ENCODE measurements around the gene STK32C.

STK32C gene

DNA sequence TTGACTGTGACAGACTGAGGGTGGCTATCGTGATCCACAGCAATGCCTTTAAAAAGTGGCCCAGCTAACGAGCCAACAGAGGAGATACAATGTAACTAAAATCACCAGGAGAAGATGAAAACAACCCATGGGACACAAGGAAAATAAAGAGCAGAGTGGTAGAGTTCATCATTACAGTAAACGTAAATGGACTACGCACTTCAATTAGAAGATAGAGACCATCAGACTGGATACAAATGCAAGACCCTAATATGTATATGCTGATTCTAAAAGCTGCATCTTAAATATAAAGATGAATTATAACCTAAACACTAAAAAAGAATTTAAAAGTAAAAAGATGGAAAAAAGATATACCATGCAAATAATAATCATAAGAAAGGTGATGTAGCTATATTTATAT lies 6.6 kb upstream of the STK32C start:
- DNase-seq (ENCODE audit: extremely low spot score): no peak
- CTCF ChIA-PET: no interaction called here
- POLR2A ChIA-PET: no interaction called here
- TF ChIP-seq ARNT (IDR thresholded peaks at IDR 0.05) (no peak), FOXM1 (IDR thresholded peaks at IDR 0.05; ENCODE audit: borderline replicate concordance) (no peak)

DNA sequence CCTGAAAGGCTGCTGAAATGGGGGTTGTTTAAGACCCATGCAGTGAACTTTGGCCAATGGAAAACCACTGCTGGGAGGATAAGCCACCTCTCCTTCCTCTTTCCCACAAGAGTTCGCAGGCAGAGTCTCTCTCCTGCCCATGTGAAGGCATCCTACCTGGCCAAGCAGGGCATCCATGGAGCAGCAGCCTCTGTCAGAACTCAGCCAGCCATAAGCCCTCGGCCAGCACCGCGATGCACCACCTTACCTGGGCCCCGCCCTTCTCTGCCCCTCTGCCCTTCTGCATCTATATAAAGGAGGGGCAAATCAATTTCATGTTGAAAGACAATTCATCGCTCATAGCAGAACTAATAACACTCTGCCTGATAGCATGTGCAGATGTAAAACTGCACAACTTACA lies 6.1 kb upstream of the STK32C start:
- ChIA-PET POLR2A (no interaction called here), CTCF (no interaction called here)

DNA sequence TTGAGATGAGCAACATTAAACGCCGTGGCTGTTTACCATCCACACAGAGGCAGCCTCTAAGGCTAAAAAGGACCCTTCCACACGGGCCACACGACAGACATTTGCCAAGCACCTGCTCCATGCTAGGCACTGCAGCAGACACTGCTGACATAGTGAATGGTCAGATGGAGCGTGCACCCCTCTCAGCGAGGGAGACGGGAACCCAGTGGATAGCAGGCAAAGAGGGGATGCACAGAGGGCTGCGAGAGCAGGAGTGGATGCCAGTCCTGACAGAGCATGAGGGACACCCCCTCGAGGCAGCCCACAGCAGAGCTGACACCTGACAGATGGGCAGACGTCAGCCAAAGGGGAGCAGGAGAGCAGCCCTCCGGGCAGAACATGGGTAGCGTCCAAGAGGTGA lies 5.6 kb upstream of the STK32C start:
- CTCF ChIA-PET: no interaction called here
- TF ChIP-seq FOXA1 (IDR thresholded peaks at IDR 0.05) (no peak), ARNT (IDR thresholded peaks at IDR 0.05) (no peak), FOXM1 (IDR thresholded peaks at IDR 0.05; ENCODE audit: borderline replicate concordance) (no peak), ZNF384 (IDR thresholded peaks at IDR 0.05) (no peak), TARDBP (IDR thresholded peaks at IDR 0.05) (no peak), NFRKB (IDR thresholded peaks at IDR 0.05) (no peak), LEF1 (IDR thresholded peaks at IDR 0.05; ENCODE audit: borderline replicate concordance) (no peak), SP1 (IDR thresholded peaks at IDR 0.05) (no peak), CTBP1 (IDR thresholded peaks at IDR 0.05; ENCODE audit: borderline replicate concordance) (no peak), BHLHE40 (IDR thresholded peaks at IDR 0.05; ENCODE audit: borderline replicate concordance) (no peak)
- TF ChIP-seq, protein P1, sequence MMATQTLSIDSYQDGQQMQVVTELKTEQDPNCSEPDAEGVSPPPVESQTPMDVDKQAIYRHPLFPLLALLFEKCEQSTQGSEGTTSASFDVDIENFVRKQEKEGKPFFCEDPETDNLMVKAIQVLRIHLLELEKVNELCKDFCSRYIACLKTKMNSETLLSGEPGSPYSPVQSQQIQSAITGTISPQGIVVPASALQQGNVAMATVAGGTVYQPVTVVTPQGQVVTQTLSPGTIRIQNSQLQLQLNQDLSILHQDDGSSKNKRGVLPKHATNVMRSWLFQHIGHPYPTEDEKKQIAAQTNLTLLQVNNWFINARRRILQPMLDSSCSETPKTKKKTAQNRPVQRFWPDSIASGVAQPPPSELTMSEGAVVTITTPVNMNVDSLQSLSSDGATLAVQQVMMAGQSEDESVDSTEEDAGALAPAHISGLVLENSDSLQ (IDR thresholded peaks at IDR 0.05): no peak
- POLR2A ChIA-PET: no interaction called here
- DNase-seq (ENCODE audit: extremely low spot score): no peak

More for the DNA sequence above, 6.1 kb upstream of the STK32C start:
- no peak for DNase-seq (ENCODE audit: extremely low spot score)
- TF ChIP-seq FOXK2 (IDR thresholded peaks at IDR 0.05) (no peak), BHLHE40 (IDR thresholded peaks at IDR 0.05; ENCODE audit: borderline replicate concordance) (no peak)

DNA sequence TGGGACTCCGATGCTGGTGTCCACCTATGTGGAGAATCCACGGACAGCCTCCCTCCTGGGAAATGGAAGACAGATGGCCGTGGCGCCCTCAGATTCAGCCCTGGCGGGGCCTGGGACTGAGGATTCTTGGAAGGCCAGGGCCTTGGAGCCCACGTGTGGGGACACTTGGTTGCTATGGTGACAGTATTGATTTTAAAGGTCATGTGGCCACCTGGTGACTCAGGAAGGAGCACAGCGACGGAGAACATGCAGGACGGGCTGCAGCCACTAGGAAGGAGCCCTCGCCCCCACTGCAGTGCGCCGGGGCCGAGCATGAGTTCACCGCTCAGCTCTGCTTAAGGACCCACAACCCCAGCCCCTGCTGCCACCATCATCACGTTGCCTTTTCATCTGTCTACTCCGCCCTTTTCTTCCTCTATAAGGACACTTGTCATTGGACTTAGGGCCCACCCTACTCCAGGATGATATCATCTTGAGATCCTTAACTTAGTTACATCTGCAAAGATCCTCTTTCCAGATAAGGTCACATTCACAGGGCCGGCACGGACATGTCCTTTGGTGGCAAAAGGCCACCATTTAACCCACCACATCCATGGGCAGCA lies 3.7 kb upstream of the STK32C start:
- CTCF ChIA-PET: no interaction called here
- TF ChIP-seq CTBP1 (IDR thresholded peaks at IDR 0.05; ENCODE audit: borderline replicate concordance) (no peak), FOXK2 (IDR thresholded peaks at IDR 0.05) (no peak), ARNT (IDR thresholded peaks at IDR 0.05) (no peak), ZNF384 (IDR thresholded peaks at IDR 0.05) (no peak), ELF4 (IDR thresholded peaks at IDR 0.05) (no peak), LEF1 (IDR thresholded peaks at IDR 0.05; ENCODE audit: borderline replicate concordance) (no peak), BHLHE40 (IDR thresholded peaks at IDR 0.05; ENCODE audit: borderline replicate concordance) (no peak), L3MBTL2 (conservative IDR thresholded peaks at IDR 0.05) (no peak), NFRKB (IDR thresholded peaks at IDR 0.05) (no peak), FOXM1 (IDR thresholded peaks at IDR 0.05; ENCODE audit: borderline replicate concordance) (no peak), SUZ12 (IDR thresholded peaks at IDR 0.05) (no peak), HDGF (IDR thresholded peaks at IDR 0.05; ENCODE audit: borderline replicate concordance) (no peak), FOXA1 (IDR thresholded peaks at IDR 0.05) (no peak), TARDBP (IDR thresholded peaks at IDR 0.05) (no peak)
- TF ChIP-seq, protein P1 (IDR thresholded peaks at IDR 0.05): no peak
- POLR2A ChIA-PET: no interaction called here
- DNase-seq (ENCODE audit: extremely low spot score): no peak

DNA sequence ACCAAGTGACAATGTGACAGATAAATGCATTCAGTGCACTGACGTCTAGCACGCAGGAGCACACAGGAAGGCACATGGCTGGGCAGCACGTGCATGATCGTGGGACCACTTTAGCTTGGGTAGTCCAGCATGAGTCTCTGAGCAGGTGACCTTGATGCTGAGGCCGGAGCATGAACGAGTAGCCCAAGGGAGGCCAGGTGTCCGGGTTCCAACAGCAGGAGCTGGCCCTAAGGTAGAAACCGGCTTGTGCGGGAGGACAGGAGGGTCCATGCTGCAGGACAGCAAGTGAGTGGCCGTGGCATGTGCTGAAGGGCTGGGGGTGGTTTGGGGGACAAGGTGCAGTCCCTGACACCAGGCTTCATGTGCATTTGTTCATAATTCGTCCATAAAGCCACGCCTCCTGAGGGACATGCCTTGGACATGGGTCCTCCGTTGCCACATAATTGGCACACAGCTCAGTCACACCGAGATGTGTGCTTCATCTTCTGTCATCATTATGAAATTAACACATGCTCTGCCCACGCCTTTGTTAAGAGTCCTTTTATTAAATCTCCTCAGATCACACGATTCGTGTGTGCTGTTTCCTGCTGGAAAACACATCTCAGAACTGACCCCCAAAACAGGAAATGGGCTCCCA lies 3.1 kb upstream of the STK32C start:
- TF ChIP-seq ZNF384 (IDR thresholded peaks at IDR 0.05) (no peak), ARNT (IDR thresholded peaks at IDR 0.05) (no peak), BHLHE40 (IDR thresholded peaks at IDR 0.05; ENCODE audit: borderline replicate concordance) (no peak), L3MBTL2 (conservative IDR thresholded peaks at IDR 0.05) (no peak), SP1 (IDR thresholded peaks at IDR 0.05) (no peak), HDGF (IDR thresholded peaks at IDR 0.05; ENCODE audit: borderline replicate concordance) (no peak), LEF1 (IDR thresholded peaks at IDR 0.05; ENCODE audit: borderline replicate concordance) (no peak), SUZ12 (IDR thresholded peaks at IDR 0.05) (no peak), CTBP1 (IDR thresholded peaks at IDR 0.05; ENCODE audit: borderline replicate concordance) (no peak), FOXK2 (IDR thresholded peaks at IDR 0.05) (no peak)
- TF ChIP-seq, protein P1 (IDR thresholded peaks at IDR 0.05): no peak
- ChIA-PET POLR2A (no interaction called here), CTCF (no interaction called here)
- no peak for DNase-seq (ENCODE audit: extremely low spot score)

DNA sequence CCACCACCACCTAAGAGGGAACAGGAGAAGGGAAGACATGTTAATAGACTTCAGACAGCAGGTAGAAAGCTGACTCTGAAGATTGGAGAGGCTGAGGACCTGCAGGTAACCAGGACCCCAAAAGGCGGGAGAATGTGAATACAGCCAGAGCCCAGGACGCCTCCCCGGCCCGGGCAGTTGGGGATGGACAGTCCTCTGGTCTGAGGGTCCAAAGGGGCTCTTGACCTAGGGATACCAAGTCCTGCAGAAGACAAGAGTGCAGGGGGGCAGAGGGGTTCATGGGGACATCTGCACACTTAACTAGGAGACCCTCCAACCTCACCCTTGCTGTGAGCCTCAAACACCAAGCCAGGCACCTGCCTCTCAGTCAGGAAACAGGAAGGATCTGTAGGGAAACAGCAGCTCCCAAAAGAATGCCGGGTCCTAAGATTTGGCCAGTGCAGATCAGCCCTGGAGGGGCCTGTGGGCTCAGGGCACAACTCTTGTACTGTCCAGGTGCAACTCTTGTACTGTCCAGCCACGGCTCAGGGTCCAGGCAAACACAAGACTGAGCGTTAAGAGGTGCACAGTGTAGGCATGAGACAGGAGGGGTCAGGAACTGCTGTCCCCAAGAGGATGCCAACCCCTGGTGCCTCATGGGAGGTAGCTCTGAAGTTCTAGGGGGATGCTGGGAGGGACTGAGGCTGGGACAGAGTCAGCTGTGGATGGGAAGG lies 2.3 kb upstream of the STK32C start:
- no peak for DNase-seq (ENCODE audit: extremely low spot score)
- ChIA-PET CTCF (no interaction called here), POLR2A (no interaction called here)
- no peak for TF ChIP-seq FOXA1 (IDR thresholded peaks at IDR 0.05)
- TF ChIP-seq SUZ12 (IDR thresholded peaks at IDR 0.05): no peak
- no peak for TF ChIP-seq NFRKB (IDR thresholded peaks at IDR 0.05)
- TF ChIP-seq SP1 (IDR thresholded peaks at IDR 0.05): no peak

Data from HEK293T (cell line).